A549 (cell line): Measurements from ENCODE around the gene ARMH2. TPM values are rescaled to one million over a fixed set of nuclear protein-coding genes. Genes with fewer than 3 reads are reported as not detected.

ENCODE experiments used
- ATAC-seq, 2 experiments: fragments of 200-7000 bp in 1 of 2; fragments of >200 bp in 1 of 2; cut with Nextera tagmentation in 1 of 2; cut with Tn5 transposase in 1 of 2; 3 replicates each; pipeline versions ENCODE4 v1.8.0 to v1.9.1; 2018 to 2020; ENCODE audit warnings: mild to moderate bottlenecking in 1 of 2, moderate library complexity in 1 of 2
- CTCF ChIA-PET: fragments of 300-600 bp; sonication (Branson Sonifier 250); formaldehyde crosslinking; extraction: SDS; loops from one replicate; lab custom pipeline; 2021; ENCODE audit warnings: antibody characterized with exemption, inconsistent platforms; lab: Yijun Ruan, JAX
- POLR2A ChIA-PET: fragments of 350-600 bp; formaldehyde crosslinking; extraction: SDS; loops from one replicate; lab custom pipeline; 2021; ENCODE audit warnings: antibody characterized with exemption, inconsistent platforms; lab: Yijun Ruan, JAX
- DNase-seq, 2 experiments: peaks; one replicate each; pipeline versions ENCODE4 v3.0.0 to v3.0.0-alpha.2; 2011 to 2016; ENCODE audit warnings: low read depth in 1 of 2, low spot score in 1 of 2
- FAIRE-seq: peaks from 2 replicates; lab custom pipeline; 2011; peaks lifted over from hg19 to GRCh38; lab: Jason Lieb, UNC
- H3K27ac ChIP-seq, 2 experiments: fragments of >200 bp; sonication (Bioruptor Twin); formaldehyde crosslinking; 3 replicates each; pipeline ENCODE4 v1.5.1; 2016 to 2017
- H3K4me1 ChIP-seq: fragments of >200 bp; sonication (Bioruptor Twin); formaldehyde crosslinking; 3 replicates; pipeline ENCODE4 v1.6.1; 2016
- H3K4me2 ChIP-seq: fragments of >200 bp; sonication (Bioruptor Twin); formaldehyde crosslinking; 3 replicates; pipeline ENCODE4 v1.6.1; 2016
- H3K4me3 ChIP-seq: fragments of >200 bp; sonication (Bioruptor Twin); formaldehyde crosslinking; 3 replicates; pipeline ENCODE4 v1.5.1; 2016
- H3K9me3 ChIP-seq: fragments of >200 bp; sonication (Bioruptor Twin); formaldehyde crosslinking; 3 replicates; pipeline ENCODE4 v1.6.1; 2016
- BHLHE40 ChIP-seq: IDR thresholded peaks from 2 replicates; pipeline ENCODE4 v1.6.1; 2012; ENCODE audit warnings: low read depth, low read length, inconsistent platforms
- CBX8 ChIP-seq: fragments of 200-600 bp; sonication (generic); IDR thresholded peaks from 2 replicates; pipeline ENCODE4 v1.6.1; 2016
- CEBPB ChIP-seq, 2 experiments: fragments of >200 bp in 1 of 2; sonication (Bioruptor Twin) in 1 of 2; formaldehyde crosslinking in 1 of 2; IDR thresholded peaks; 2 replicates each; pipeline ENCODE4 v1.6.1; 2012 to 2016
- CTCF ChIP-seq: fragments of >200 bp; sonication (Bioruptor Twin); formaldehyde crosslinking; IDR thresholded peaks from 3 replicates; pipeline ENCODE4 v1.5.1; 2016
- ELK1 ChIP-seq: fragments of 150-350 bp; IDR thresholded peaks from 2 replicates; pipeline ENCODE4 v1.6.1; 2014; ENCODE audit warnings: low read depth, mild to moderate bottlenecking, low read length
- EP300 ChIP-seq, 2 experiments: fragments of >200 bp; sonication (Bioruptor Twin); formaldehyde crosslinking; IDR thresholded peaks; 2 replicates in 1 of 2; 3 replicates in 1 of 2; pipeline ENCODE4 v1.6.1; 2016 to 2017
- JUN ChIP-seq, 2 experiments: fragments of >200 bp; sonication (Bioruptor Twin); formaldehyde crosslinking; IDR thresholded peaks; 2 replicates in 1 of 2; 3 replicates in 1 of 2; pipeline ENCODE4 v1.6.1; 2016 to 2017
- JUNB ChIP-seq: fragments of >200 bp; sonication (Bioruptor Twin); formaldehyde crosslinking; IDR thresholded peaks from 2 replicates; pipeline ENCODE4 v1.6.1; 2016
- NPAS2 ChIP-seq: fragments of 250-450 bp; sonication (Bioruptor Pico); IDR thresholded peaks from 2 replicates; pipeline ENCODE4 v1.8.0; 2022; ENCODE audit warnings: mild to moderate bottlenecking, moderate library complexity, borderline replicate concordance
- NR3C1 ChIP-seq: fragments of >200 bp; sonication (Bioruptor Twin); formaldehyde crosslinking; IDR thresholded peaks from 3 replicates; pipeline ENCODE4 v1.6.1; 2017
- PBX3 ChIP-seq: IDR thresholded peaks from 2 replicates; pipeline ENCODE4 v1.6.1; 2012
- POLR2AphosphoS2 ChIP-seq: conservative IDR thresholded peaks from 2 replicates; pipeline ENCODE4 v1.6.1; 2012; ENCODE audit warnings: low read length, improper control_type of control experiment, inconsistent platforms
- RAD21 ChIP-seq, 2 experiments: fragments of >200 bp in 1 of 2; sonication (Bioruptor Twin) in 1 of 2; formaldehyde crosslinking in 1 of 2; IDR thresholded peaks in 1 of 2; conservative IDR thresholded peaks in 1 of 2; 2 replicates in 1 of 2; 3 replicates in 1 of 2; pipeline ENCODE4 v1.6.1; 2012 to 2018; ENCODE audit warnings: inconsistent platforms in 1 of 2
- SREBF2 ChIP-seq: fragments of 450-650 bp; IDR thresholded peaks from 2 replicates; pipeline ENCODE4 v1.6.1; 2014; ENCODE audit warnings: mild to moderate bottlenecking, moderate library complexity
- TP53 ChIP-seq: fragments of 250-450 bp; sonication (Bioruptor Pico); IDR thresholded peaks from 2 replicates; pipeline ENCODE4 v1.5.0; 2021; ENCODE audit warnings: mild to moderate bottlenecking, moderate library complexity
- ZC3H11A ChIP-seq: fragments of 450-650 bp; IDR thresholded peaks from 2 replicates; pipeline ENCODE4 v1.6.1; 2014; ENCODE audit warnings: antibody characterized with exemption, mild to moderate bottlenecking
- WGBS: methylation state at CpG from one replicate; pipeline ENCODE4 v1.1.6; 2017; ENCODE audit errors: missing lambda C conversion rate; 5-methylcytosine and 5-hydroxymethylcytosine counted together
- polyA plus RNA-seq, 4 experiments: library from polyadenylated mRNA; depleted of rRNA in 3 of 4; stranded (reverse); fragments of >200 nt; fragmentation: RNase III in 1 of 4; extraction: RNeasy Plus Mini Kit Qiagen cat#74134 plus additional on column Dnase treatment in 1 of 4; gene quantifications; 2 replicates in 3 of 4; 3 replicates in 1 of 4; pipeline ENCODE4 v1.2.3, GENCODE V29; 2011 to 2017

The ARMH2 gene
- polyA plus RNA-seq, 2 of the 4 experiments (the other 2 are of a cell fraction), result not detected

- TF ChIP-seq ZC3H11A (no peak), NR3C1 (no peak), BHLHE40 (no peak), CTCF (no peak)
These were observed 36.9 kb downstream of the ARMH2 start (continued) for GRCh38 chr6:24761851-24762250.

- H3K4me1 ChIP-seq, result no peaks in the 10 kb centered on the region
- POLR2A ChIA-PET, result no interaction called here
- ATAC-seq (peak; percentile 74 to 92; a peak in 5 of 6 replicates), DNase-seq (no peak)
- TF ChIP-seq CTCF (no peak), NR3C1 (no peak), RAD21 (conservative IDR thresholded peaks at IDR 0.05 in 1 of 2, IDR thresholded peaks at IDR 0.05 in 1 of 2) (no peak), JUNB (no peak), EP300 (IDR thresholded peaks at IDR 0.05) (no peak), CBX8 (no peak), PBX3 (no peak), BHLHE40 (no peak), CEBPB (IDR thresholded peaks at IDR 0.05) (no peak), SREBF2 (no peak), POLR2AphosphoS2 (no peak), JUN (IDR thresholded peaks at IDR 0.05) (no peak), NPAS2 (no peak), ELK1 (no peak)
- TF ChIP-seq, all 56 proteins: peak for 0
- Histone ChIP-seq H3K9me3 (no peaks in the 10 kb centered on the region), H3K27ac (no peak overlapping the region), H3K4me3 (no peak overlapping the region), H3K4me2 (no peak overlapping the region)
- CTCF ChIA-PET, result interaction anchor here (1.0 to 3.3 kb wide), 2 partner anchors 51 to 180 kb away, joined by 4 to 11 read pairs; no protein-coding TSS in a partner anchor
- 64% methylated on average over 7 of the region's 17 CpGs for WGBS
- FAIRE-seq, result no peak
These were observed 37.4 kb downstream of the ARMH2 start for GRCh38 chr6:24761193-24761835.

- no peak overlapping the region for H3K4me3 ChIP-seq
- POLR2A ChIA-PET, result interaction anchor here (0.5 kb wide), 1 partner anchor 371 kb away, joined by 5 read pairs; no protein-coding TSS in a partner anchor
- H3K4me2 ChIP-seq, result no peak overlapping the region
- TF ChIP-seq TP53, result no peak
- 0 out of 2 replicates have a peak, but pooled peaks have one; percentile 7 for TF ChIP-seq ZC3H11A
- ATAC-seq, result no peak
- no peak overlapping the region for H3K27ac ChIP-seq
- FAIRE-seq, result no peak
- no peaks in the 10 kb centered on the region for H3K9me3 ChIP-seq
- WGBS, result 95% methylated on average over 5 of the region's 5 CpGs
- H3K4me1 ChIP-seq, result 0 out of 3 replicates have a peak, but pooled peaks cover 4% of the 10 kb centered on the region
- no peak for DNase-seq
- CTCF ChIA-PET, result interaction anchor here (1.0 to 3.3 kb wide), 3 partner anchors 50 to 179 kb away, joined by 3 to 11 read pairs (median 4); no protein-coding TSS in a partner anchor
These were observed 38.5 kb downstream of the ARMH2 start for GRCh38 chr6:24760210-24760609.
